ENCODE data around the gene RXRB.
"Not testable (repeated sequence)": the region's sequence is repeated elsewhere in the genome, so short reads cannot be mapped to it uniquely, and the experiment has no call there.

The RXRB gene

DNA sequence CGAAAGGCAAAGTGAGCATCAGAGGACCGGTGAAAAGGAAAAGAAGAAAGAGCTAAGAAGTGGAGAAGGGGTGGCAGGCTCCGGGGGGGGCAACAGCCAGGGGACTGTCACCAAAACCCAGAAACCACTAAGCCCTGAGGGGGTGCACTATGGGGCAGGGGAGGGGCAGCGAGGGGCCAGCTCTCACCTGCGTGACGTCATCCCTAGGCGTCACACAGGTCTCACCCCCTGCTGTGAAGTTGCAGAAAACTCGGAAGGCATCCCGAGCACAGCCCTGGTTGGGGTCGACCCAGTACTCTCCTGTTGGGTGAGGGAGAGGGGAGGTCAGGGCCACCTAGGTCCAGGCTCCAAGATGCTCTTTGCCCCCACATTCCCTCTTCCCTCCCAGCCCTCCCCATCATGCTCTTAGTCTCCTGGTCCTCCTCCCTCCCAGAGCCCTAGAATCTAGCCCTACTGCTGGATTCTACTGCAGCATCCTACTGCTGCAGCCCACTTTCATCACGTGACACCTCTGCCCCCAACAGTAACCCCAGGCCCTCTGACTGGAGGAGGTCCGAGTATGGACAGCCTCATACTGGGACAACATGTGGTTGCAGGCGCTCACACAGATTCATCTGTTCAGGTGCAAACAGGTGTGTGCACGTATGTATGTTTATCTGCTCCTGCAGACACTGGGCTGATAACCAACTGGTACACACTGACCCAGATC, 35.6 kb downstream of the RXRB start:
- no peak for DNase-seq (ENCODE audit: low read depth in 2 of 2, low spot score in 1 of 2)

DNA sequence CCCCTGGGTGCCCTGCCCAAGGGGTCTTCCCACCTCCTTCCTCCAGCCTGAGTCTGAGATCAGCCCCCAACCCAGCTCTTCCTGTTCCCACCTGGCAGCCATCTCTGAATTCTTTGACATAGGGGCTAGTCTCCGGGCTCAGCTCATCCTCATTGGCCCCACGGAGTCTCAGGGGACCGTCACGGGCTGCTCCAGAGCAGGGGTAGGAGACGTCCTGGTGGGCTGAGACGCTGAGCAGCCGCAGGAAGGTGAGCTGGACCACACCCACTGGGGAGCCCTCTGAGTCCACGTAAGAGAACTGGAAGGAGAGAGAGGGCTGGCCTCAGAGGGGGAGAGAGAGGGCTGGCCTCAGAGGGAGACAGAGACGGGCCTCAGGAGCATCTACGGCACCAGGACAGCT, 36.3 kb downstream of the RXRB start:
- DNase-seq (ENCODE audit: low read depth in 2 of 2, low spot score in 1 of 2), result no peak

DNA sequence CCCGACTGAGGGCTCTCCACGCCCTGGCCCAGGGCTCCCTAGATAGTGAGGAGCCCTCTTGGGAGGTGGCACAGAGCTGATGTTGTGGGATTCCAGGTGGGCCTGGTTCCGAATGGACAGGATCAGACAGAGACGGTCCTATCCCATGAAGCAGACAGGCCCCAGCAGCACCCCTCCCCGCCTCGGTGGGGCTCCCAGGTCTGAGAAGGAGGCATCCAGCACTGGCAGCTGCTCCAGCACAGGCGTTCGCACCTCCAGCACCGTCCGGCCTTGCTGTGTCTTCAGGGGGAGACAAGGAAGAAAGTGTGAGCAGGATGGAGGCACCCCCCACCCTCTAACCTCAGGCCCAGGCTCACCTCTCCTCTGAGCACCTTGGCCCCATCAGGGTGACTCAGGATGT, 36.9 kb downstream of the RXRB start:
- no peak for DNase-seq (ENCODE audit: low read depth in 2 of 2, low spot score in 1 of 2)

DNA sequence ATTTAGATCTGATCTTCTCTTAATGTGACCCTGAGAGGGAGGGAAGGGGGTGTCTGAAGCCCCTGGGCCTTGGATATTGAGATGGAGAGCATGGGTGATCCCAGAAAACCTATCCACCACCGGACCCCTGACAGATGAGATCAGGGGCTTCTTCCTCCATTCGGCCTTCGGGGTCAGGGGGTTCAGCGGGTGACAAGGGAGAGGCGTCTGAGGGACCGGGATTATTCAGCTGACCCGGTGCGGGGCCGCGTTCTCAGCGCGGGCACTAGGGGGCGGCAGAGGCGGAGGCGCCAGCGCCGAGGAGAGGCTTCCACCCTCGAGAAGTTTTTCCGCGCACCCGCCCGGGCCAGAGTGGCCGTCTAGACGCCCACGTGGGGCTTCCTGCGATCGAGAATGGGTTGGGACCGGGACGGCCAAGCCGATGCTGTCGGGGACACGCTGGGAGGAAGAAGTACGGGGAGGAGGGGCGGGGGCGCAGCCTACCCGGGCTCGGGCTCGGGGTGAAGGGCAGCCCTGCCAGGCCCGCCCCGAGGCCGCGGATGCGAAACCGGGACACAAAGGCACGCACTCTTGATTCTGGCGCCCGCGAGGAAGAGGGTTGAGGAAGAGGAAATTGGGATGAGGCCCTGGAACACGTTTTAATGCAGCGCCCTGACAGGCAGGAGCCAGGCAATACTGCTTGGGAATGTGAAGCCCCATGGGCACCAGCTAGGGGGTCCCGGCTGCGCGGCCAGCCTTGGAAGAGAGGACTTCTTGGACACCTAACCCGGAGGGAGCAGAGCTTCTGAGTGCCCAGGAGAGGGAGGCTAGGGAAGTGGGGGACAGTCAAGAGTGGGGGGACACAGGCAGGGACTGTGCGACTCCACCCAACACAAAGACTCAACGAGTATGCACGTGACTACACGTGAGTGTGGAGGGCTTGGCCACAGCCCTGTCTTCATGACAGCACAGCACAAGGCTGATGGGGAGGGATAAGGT, 38.8 kb downstream of the RXRB start:
- DNase-seq (ENCODE audit: low read depth in 2 of 2, low spot score in 1 of 2), result peak; percentile 60 to 78

- no peak for DNase-seq (ENCODE audit: low read depth in 2 of 2, low spot score in 1 of 2)
Observed at GRCh38 chr6:33160728-33161344, 39.6 kb downstream of the RXRB start.

DNA sequence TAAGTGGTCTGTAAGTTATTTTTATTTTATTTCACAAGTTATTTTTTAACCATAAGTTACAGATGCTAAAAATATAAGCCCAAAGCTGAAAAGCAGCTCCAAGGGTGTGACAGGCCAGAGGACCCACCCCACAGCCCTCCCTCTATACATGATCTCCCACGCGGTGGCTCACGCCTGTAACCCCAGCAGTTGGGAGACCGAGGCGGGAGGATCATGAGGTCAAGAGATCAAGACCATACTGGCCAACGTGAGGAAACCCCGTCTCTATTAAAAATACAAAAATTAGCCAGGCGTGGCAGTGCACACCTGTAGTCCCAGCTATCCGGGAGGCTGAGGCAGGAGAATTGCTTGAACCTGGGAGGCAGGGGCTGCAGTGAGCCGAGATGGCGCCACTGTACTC, 40.4 kb downstream of the RXRB start:
- DNase-seq (ENCODE audit: low read depth in 2 of 2, low spot score in 1 of 2), result no peak

GRCh38 chr6:33156964-33157363, 43.5 kb downstream of the RXRB start:
- DNase-seq (ENCODE audit: low read depth in 2 of 2, low spot score in 1 of 2), result no peak

DNA sequence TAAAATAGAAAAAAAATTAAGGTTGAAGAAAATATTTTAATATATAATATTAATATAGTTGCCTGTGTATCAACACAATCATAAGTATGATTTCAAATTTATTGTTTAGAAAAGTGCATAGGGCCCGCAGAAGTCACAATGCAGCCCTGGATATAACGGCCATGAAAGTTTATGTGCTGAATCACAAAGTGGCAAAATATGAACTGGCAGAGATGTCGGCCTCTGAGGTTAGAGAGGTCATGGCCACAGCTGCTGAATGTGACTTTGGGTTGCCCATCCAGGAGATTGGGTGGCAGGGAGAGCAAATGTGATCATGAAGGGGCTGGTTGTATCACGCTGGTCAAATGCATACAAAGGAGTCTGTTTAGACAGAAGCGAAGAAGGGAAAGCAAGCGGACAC, 43.9 kb downstream of the RXRB start:
- no peak for DNase-seq (ENCODE audit: low read depth in 2 of 2, low spot score in 1 of 2)

DNA sequence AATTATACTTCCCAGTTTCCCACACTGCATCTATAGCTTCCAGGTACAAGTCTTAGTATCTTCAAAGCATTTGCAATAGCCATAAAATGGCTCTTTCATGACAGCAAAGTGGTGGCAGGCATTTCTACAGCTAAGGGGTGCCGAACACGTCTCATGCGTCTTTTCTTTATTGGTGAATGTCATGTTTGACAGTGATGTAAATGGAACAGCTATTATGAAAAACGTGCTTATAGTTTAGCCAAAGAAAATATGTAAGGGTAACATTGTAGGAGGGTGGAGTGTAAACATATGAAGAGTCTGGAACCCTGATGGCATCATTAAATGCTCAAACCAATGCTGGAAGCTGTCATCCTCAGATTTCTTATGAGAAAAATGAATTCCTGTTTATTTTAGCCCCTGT, 46.1 kb downstream of the RXRB start:
- DNase-seq (ENCODE audit: low read depth in 2 of 2, low spot score in 1 of 2), result no peak

DNA sequence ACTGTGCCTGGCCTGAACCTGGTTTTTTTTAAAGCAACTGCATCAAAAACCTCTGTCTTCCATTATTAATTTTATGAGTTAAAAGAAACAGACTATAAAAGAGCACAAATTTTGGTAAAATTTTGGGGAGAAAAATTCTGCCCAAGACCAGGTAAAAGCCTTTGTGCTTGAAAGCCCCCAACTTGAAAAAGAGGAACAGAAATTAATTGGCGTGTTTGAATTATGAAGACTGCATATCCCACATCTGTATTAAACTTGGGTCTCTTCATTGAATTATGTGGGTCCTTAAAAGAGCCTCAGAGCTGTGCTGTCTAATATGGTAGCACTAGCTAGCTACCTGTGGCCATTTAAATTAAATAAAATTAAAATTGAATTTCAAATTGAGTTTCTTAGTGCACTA, 49.4 kb downstream of the RXRB start:
- no peak for DNase-seq (ENCODE audit: low read depth in 2 of 2, low spot score in 1 of 2)

- DNase-seq (ENCODE audit: low read depth in 2 of 2, low spot score in 1 of 2), result not testable (repeated sequence)
Observed at GRCh38 chr6:33150560-33150959, 49.9 kb downstream of the RXRB start.

DNA sequence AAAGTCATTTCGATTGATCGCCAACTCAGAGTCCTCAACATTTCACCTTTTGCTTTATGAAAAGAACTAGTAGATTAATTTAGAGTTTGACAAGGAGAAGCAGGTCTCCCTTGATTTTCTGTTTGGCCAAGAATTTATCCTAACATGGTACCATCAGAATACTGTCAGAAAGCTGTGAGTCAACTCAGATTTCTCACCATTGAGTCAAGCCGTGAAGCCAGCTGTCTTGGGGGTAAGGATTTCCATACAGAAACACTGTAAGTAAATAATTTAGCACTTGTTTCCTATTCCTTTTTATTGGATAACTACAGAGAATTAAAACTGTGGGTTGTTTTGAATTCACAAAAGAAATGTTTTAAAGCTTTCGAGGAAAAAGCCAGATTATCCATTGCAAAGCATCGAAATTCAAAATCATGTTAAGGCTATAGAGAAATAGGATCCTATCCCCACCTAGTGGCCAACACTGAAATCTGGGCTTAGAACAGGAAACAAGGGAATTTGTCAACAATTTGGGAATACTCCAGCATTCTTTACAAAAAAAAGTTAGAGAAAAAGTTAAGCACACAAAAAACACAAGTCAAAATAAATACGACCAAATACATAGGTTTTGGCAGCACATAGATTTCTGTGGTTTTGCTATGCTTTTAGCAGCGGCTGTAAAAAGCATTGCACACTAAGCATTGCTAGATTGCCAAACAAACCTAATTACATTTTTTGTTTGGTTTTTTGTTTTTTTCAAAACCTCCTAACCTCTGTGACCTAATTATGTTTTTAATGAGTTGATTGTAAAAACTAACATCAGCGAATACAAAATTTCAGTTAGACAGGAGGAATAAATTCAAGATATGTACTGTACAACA, 52.4 kb downstream of the RXRB start:
- no peak for DNase-seq (ENCODE audit: low read depth in 2 of 2, low spot score in 1 of 2)

GRCh38 chr6:33144373-33144772, 56.1 kb downstream of the RXRB start:
- no peak for DNase-seq (ENCODE audit: low read depth in 2 of 2, low spot score in 1 of 2)

All from stimulated activated CD8-positive, alpha-beta memory T cell treated with anti-CD3 and anti-CD28 coated beads, Interleukin-4, amount 100 ng/mL, for 1 hour (primary cell).